ENCODE data around the gene GCNT1. TPM values are rescaled to one million over a fixed set of nuclear protein-coding genes. Genes with fewer than 3 reads are reported as not detected.
"Not testable (repeated sequence)": the region's sequence is repeated elsewhere in the genome, so short reads cannot be mapped to it uniquely, and the experiment has no call there.

GCNT1 gene
- total RNA-seq, 8 experiments from 2014 or later = 0.60 to 2.7 (median 1.3) TPM

DNA sequence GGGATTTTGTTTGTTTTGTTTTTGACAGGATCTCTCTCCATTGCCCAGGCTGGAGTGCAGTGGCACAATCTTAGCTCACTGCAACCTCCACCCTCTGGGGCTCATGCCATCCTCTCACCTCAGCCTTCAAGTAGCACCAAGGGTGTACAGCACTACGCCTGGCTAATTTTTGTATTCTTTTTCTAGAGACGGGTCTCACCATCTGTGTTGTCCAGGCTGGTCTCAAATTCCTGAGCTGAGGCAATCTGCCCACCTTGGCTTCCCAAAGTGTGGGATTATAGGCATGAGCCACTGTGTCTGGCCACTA, 7.3 kb downstream of the GCNT1 start:
- in situ Hi-C loops (cut with MboI; ENCODE audit: low pct_unique_long_range_greater_than_20kb in 2 of 9, low sequenced_read_pairs in 9 of 9, unreplicated experiment in 9 of 9) = loop anchor here in 1 of 9 experiments (25.0 kb wide), 1 partner anchor 246 kb away; no protein-coding TSS in a partner anchor
- H3K27ac ChIP-seq = no peak overlapping the region
- 68 to 100% (median 89%) methylated on average over 1 to 2 of the region's 2 CpGs; no CpG with 5 or more reads in 2 of the 10 experiments for WGBS, 10 experiments
- peaks cover 0 to 4% of the 10 kb centered on the region in 2 donors for H3K4me1 ChIP-seq (replicated peaks in 1 of 2)
- no peak overlapping the region for H3K4me3 ChIP-seq
- ATAC-seq (replicated peaks in 6 of 8) = no peak

- Histone ChIP-seq H3K4me3 (no peak overlapping the region), H3K4me1 (replicated peaks in 1 of 2) (peaks cover 6 to 16% of the 10 kb centered on the region in 2 donors), H3K27ac (no peak overlapping the region)
- WGBS, 10 experiments = 88 to 100% (median 97%) methylated on average over 3 of the region's 3 CpGs; no CpG with 5 or more reads in 2 of the 10 experiments
- no peak for ATAC-seq (replicated peaks in 6 of 8)
- in situ Hi-C loops (cut with MboI; ENCODE audit: low pct_unique_long_range_greater_than_20kb in 2 of 9, low sequenced_read_pairs in 9 of 9, unreplicated experiment in 9 of 9) = loop anchor here in 1 of 9 experiments (25.0 kb wide), 1 partner anchor 238 kb away; no protein-coding TSS in a partner anchor
Measured at GRCh38 chr9:76474419-76474818, 15.4 kb downstream of the GCNT1 start.

DNA sequence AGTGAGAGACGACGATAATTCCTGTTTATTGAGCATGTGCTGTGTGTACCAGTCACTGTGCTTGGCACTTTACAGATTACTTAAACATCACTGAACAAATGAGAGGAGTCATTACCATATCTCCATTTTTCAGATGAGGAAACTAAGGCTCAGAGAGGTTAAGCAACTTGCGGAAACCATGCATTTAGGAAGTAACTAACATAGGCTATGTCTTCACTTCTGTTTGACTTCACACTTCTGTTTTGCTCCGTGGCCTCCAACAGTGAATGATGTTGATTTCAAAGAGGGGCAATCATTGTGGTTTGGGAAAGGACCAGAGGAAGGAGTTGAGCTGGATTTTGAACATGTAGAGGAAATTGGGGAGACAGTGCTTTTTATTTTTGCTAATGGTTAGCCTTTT, 16.7 kb downstream of the GCNT1 start:
- no peak for ATAC-seq (replicated peaks in 6 of 8)
- in situ Hi-C loops (cut with MboI; ENCODE audit: low pct_unique_long_range_greater_than_20kb in 2 of 9, low sequenced_read_pairs in 9 of 9, unreplicated experiment in 9 of 9) = no loop called here
- 50 to 100% (median 94%) methylated on average over 1 to 4 of the region's 4 CpGs; no CpG with 5 or more reads in 3 of the 10 experiments for WGBS, 10 experiments
- Histone ChIP-seq H3K4me3 (no peak overlapping the region), H3K27ac (no peak overlapping the region), H3K4me1 (replicated peaks in 1 of 2) (peaks cover 6 to 16% of the 10 kb centered on the region in 2 donors)

GRCh38 chr9:76477818-76478217, 18.8 kb downstream of the GCNT1 start:
- H3K4me1 ChIP-seq (replicated peaks in 1 of 2); H3K27ac ChIP-seq; H3K4me3 ChIP-seq; ATAC-seq (replicated peaks in 6 of 8); in situ Hi-C loops (cut with MboI; ENCODE audit: low pct_unique_long_range_greater_than_20kb in 2 of 9, low sequenced_read_pairs in 9 of 9, unreplicated experiment in 9 of 9): not testable (repeated sequence)
- WGBS, 10 experiments = 73 to 100% (median 95%) methylated on average over 1 to 7 of the region's 7 CpGs; no CpG with 5 or more reads in 2 of the 10 experiments

DNA sequence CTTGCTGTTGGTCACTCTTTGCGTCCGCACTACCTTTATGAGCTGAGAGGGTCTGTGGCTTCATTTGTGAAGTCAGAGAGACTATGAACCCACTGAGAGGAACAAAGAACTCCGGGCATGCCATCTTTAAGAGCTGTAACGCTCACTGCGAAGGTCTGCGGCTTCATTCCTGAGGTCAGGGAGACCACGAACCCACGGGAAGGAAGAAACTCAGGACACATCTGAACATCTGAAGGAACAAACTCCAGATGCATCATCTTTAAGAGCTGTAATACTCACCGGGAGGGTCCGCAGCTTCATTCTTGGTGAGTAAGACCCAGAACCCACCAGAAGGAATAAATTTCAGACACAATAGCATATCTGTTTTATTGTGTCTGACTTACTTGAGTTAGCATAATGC, 19.2 kb downstream of the GCNT1 start:
- H3K27ac ChIP-seq = no peak overlapping the region
- ATAC-seq (replicated peaks in 6 of 8) = no peak
- H3K4me3 ChIP-seq = no peak overlapping the region
- peaks cover 0 to 3% of the 10 kb centered on the region in 2 donors for H3K4me1 ChIP-seq (replicated peaks in 1 of 2)
- WGBS, 10 experiments = 90 to 100% (median 97%) methylated on average over 1 to 10 of the region's 10 CpGs; no CpG with 5 or more reads in 1 of the 10 experiments
- in situ Hi-C loops (cut with MboI; ENCODE audit: low pct_unique_long_range_greater_than_20kb in 2 of 9, low sequenced_read_pairs in 9 of 9, unreplicated experiment in 9 of 9) = no loop called here

DNA sequence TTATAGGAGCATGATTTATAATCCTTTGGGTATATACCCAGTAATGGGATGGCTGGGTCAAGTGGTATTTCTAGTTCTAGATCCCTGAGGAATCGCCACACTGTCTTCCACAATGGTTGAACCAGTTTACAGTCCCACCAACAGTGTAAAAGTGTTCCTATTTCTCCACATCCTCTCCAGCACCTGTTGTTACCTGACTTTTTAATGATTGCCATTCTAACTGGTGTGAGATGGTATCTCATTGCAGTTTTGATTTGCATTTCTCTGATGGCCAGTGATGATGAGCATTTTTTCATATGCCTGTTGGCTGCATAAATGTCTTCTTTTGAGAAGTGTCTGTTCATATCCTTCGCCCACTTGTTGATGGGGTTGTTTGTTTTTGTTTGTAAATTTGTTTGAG, 20.4 kb downstream of the GCNT1 start:
- 100% methylated on average over 1 of the region's 2 CpGs; no CpG with 5 or more reads in 7 of the 10 experiments for WGBS, 10 experiments
- H3K27ac ChIP-seq; in situ Hi-C loops (cut with MboI; ENCODE audit: low pct_unique_long_range_greater_than_20kb in 2 of 9, low sequenced_read_pairs in 9 of 9, unreplicated experiment in 9 of 9); ATAC-seq (replicated peaks in 6 of 8); H3K4me3 ChIP-seq; H3K4me1 ChIP-seq (replicated peaks in 1 of 2): not testable (repeated sequence)

DNA sequence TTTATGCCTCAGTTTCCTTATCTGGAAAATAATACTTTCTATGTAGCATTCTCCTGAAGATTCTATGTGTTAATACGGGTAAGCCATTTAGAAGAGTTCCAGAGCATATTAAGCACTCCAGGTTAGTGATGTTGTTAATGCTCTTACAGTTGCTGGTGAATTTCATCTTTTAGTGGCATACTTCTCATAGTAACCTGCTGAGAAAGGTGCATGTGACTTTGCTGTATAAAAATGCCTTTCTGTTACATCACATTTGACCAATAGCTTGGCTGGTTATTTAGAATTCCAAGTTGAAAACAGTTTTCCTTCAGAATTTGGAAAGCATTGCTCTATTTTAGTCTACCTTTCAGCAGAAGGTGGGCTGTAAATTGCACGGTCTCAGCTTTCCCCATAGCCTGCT, 27.2 kb downstream of the GCNT1 start:
- no peak for ATAC-seq (replicated peaks in 6 of 8)
- 55 to 100% (median 86%) methylated on average over 1 to 2 of the region's 2 CpGs for WGBS, 10 experiments

DNA sequence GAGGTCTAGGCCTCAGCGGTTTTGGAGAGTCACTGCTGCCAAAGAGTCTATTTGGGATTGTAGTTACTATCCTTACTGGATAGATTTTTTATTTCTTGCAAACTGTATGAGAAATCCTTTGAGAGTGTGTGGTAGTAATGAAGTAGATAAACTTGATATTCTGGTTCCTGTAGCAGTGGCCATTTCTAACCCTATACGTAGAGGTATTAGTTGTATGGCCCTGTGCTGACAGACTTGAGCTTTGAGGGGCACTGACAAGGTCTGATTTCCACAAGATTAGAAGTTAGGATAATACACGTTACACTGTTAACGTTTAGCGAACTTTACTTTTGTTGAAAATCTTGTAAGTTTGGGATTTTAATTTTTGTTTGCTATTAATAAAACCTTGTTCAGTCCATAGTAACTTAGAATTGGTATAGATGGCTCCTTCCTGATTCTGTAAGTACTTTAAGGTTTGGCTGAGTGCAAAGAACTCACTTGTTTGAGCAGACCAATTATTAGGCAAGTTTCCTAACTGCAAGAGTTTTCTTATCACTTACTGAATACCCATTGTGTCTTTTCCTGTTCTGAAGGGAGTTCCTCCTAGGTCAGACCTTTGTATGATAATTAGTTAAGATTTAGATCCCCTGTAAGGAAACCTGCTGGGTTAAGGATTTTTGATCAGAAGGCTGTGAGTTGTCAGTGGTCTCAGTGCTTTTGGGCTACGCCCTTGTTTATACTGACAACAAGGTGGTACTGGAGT, 31.4 kb downstream of the GCNT1 start:
- no peak for ATAC-seq (replicated peaks in 6 of 8)
- H3K4me3 ChIP-seq = no peak overlapping the region
- in situ Hi-C loops (cut with MboI; ENCODE audit: low pct_unique_long_range_greater_than_20kb in 2 of 9, low sequenced_read_pairs in 9 of 9, unreplicated experiment in 9 of 9) = no loop called here
- 71 to 100% (median 96%) methylated on average over 1 to 5 of the region's 6 CpGs; no CpG with 5 or more reads in 2 of the 10 experiments for WGBS, 10 experiments
- H3K27ac ChIP-seq = no peak overlapping the region
- no peaks in the 10 kb centered on the region for H3K4me1 ChIP-seq (replicated peaks in 1 of 2)

More for the DNA sequence above, 27.2 kb downstream of the GCNT1 start:
- H3K4me1 ChIP-seq (replicated peaks in 1 of 2) = no peaks in the 10 kb centered on the region
- no peak overlapping the region for H3K27ac ChIP-seq
- no peak overlapping the region for H3K4me3 ChIP-seq
- in situ Hi-C loops (cut with MboI; ENCODE audit: low pct_unique_long_range_greater_than_20kb in 2 of 9, low sequenced_read_pairs in 9 of 9, unreplicated experiment in 9 of 9) = no loop called here

DNA sequence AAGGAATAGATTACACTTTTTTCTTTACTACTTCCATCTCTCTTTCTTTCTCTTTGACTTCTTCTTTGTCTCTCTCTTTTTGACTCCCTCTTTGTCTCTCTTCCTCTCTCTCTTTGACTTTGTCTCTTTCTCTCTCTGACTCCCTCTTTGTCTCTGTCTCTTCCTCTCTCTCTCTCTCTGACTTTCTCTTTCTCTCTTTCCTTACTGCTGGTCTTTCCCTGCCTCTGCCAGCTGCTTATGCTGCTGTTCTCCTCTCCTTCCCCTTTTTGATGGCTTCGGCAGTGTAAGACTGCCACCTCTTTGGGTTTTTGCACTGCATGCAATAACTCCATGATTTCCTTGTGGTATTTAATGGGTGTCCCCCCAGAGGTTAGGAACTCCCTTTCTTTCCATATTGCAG, 32.1 kb downstream of the GCNT1 start:
- 80 to 100% (median 98%) methylated on average over 1 of the region's 1 CpG; no CpG with 5 or more reads in 2 of the 10 experiments for WGBS, 10 experiments
- H3K4me3 ChIP-seq; H3K27ac ChIP-seq; ATAC-seq (replicated peaks in 6 of 8); in situ Hi-C loops (cut with MboI; ENCODE audit: low pct_unique_long_range_greater_than_20kb in 2 of 9, low sequenced_read_pairs in 9 of 9, unreplicated experiment in 9 of 9); H3K4me1 ChIP-seq (replicated peaks in 1 of 2): not testable (repeated sequence)

GRCh38 chr9:76493496-76493895, 34.5 kb downstream of the GCNT1 start:
- WGBS, 10 experiments = no CpG with 5 or more reads among the region's 1 CpG
- H3K27ac ChIP-seq; H3K4me3 ChIP-seq; in situ Hi-C loops (cut with MboI; ENCODE audit: low pct_unique_long_range_greater_than_20kb in 2 of 9, low sequenced_read_pairs in 9 of 9, unreplicated experiment in 9 of 9); ATAC-seq (replicated peaks in 6 of 8); H3K4me1 ChIP-seq (replicated peaks in 1 of 2): not testable (repeated sequence)

GRCh38 chr9:76500061-76500460, 41.1 kb downstream of the GCNT1 start:
- 80 to 100% (median 89%) methylated on average over 1 of the region's 1 CpG; no CpG with 5 or more reads in 4 of the 10 experiments for WGBS, 10 experiments
- Histone ChIP-seq H3K4me3 (no peak overlapping the region), H3K4me1 (replicated peaks in 1 of 2) (no peaks in the 10 kb centered on the region), H3K27ac (no peak overlapping the region)
- in situ Hi-C loops (cut with MboI; ENCODE audit: low pct_unique_long_range_greater_than_20kb in 2 of 9, low sequenced_read_pairs in 9 of 9, unreplicated experiment in 9 of 9) = no loop called here
- ATAC-seq (replicated peaks in 6 of 8) = no peak

DNA sequence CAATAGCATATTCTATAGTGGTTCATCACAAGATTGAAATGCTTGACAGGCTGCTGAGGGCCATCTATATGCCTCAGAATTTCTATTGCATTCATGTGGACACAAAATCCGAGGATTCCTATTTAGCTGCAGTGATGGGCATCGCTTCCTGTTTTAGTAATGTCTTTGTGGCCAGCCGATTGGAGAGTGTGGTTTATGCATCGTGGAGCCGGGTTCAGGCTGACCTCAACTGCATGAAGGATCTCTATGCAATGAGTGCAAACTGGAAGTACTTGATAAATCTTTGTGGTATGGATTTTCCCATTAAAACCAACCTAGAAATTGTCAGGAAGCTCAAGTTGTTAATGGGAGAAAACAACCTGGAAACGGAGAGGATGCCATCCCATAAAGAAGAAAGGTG, 43.8 kb downstream of the GCNT1 start:
- ATAC-seq (replicated peaks in 6 of 8) = no peak
- 67 to 100% (median 96%) methylated on average over 1 to 6 of the region's 6 CpGs for WGBS, 10 experiments
- in situ Hi-C loops (cut with MboI; ENCODE audit: low pct_unique_long_range_greater_than_20kb in 2 of 9, low sequenced_read_pairs in 9 of 9, unreplicated experiment in 9 of 9) = no loop called here
- Histone ChIP-seq H3K27ac (no peak overlapping the region), H3K4me1 (replicated peaks in 1 of 2) (no peaks in the 10 kb centered on the region), H3K4me3 (no peak overlapping the region)

- no peak overlapping the region for H3K27ac ChIP-seq
- H3K4me1 ChIP-seq (replicated peaks in 1 of 2) = no peaks in the 10 kb centered on the region
- ATAC-seq (replicated peaks in 6 of 8) = no peak
- in situ Hi-C loops (cut with MboI; ENCODE audit: low pct_unique_long_range_greater_than_20kb in 2 of 9, low sequenced_read_pairs in 9 of 9, unreplicated experiment in 9 of 9) = no loop called here
- no peak overlapping the region for H3K4me3 ChIP-seq
- WGBS, 10 experiments = 0 to 89% (median 0%) methylated on average over 1 of the region's 1 CpG; no CpG with 5 or more reads in 5 of the 10 experiments
Measured at GRCh38 chr9:76510041-76510440, 51.1 kb downstream of the GCNT1 start.

DNA sequence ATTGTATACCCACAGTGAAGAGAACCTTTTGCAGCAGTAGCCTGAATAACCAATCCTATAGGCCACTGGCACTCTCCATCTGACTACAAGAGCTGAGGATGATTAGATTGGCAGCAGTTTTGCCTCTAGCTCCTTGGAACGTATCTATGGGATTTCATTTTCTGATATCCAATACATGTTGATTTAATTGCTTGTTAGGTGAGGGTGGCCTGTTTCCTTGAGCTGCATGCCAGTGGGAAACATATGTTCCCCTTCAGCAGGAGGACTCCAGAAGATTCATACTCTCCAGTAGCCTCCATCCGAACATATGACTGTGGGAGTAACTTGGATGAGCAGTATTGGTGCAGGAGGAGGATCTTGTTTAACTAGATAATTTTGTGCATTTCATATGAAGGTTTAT, 51.5 kb downstream of the GCNT1 start:
- ATAC-seq (replicated peaks in 6 of 8) = no peak
- in situ Hi-C loops (cut with MboI; ENCODE audit: low pct_unique_long_range_greater_than_20kb in 2 of 9, low sequenced_read_pairs in 9 of 9, unreplicated experiment in 9 of 9) = no loop called here
- H3K27ac ChIP-seq = no peak overlapping the region
- H3K4me3 ChIP-seq = no peak overlapping the region
- whole genome bisulfite sequencing, 10 experiments = 0 to 100% (median 38%) methylated on average over 1 to 2 of the region's 2 CpGs; no CpG with 5 or more reads in 4 of the 10 experiments
- H3K4me1 ChIP-seq (replicated peaks in 1 of 2) = no peaks in the 10 kb centered on the region

Data from motor neuron (in vitro differentiated cells).